GM23338 (cell line): ENCODE data around the gene SPECC1L. TPM values are rescaled to one million over a fixed set of nuclear protein-coding genes. Genes with fewer than 3 reads are reported as not detected.
"Not testable (repeated sequence)": the region's sequence is repeated elsewhere in the genome, so short reads cannot be mapped to it uniquely, and the experiment has no call there.

ENCODE experiments used
- ATAC-seq: fragments of 200-7000 bp; cut with Tn5 transposase; 3 replicates; pipeline ENCODE4 v1.9.1; 2020
- DNase-seq: peaks from one replicate; pipeline ENCODE4 v3.0.0-alpha.2; 2015; ENCODE audit warnings: low spot score
- H2AFZ ChIP-seq: fragments of 200-600 bp; sonication (generic); 2 replicates; pipeline ENCODE4 v1.8.0; 2016; ENCODE audit warnings: antibody characterized with exemption, mild to moderate bottlenecking, moderate library complexity
- H3F3A ChIP-seq: fragments of 200-600 bp; sonication (generic); replicated peaks from 2 replicates; pipeline ENCODE4 v1.8.0; 2017; ENCODE audit warnings: antibody characterized with exemption, mixed run types, low read depth
- H3K27ac ChIP-seq: fragments of 200-600 bp; sonication (generic); 2 replicates; pipeline ENCODE4 v1.6.1; 2016; ENCODE audit warnings: low read depth
- H3K27me3 ChIP-seq: fragments of 200-600 bp; sonication (generic); 2 replicates; pipeline ENCODE4 v1.8.0; 2016; ENCODE audit warnings: mild to moderate bottlenecking, mixed run types, moderate library complexity; ENCODE audit not compliant: insufficient read depth
- H3K36me3 ChIP-seq: fragments of 200-600 bp; sonication (generic); 2 replicates; pipeline ENCODE4 v1.8.0; 2016; ENCODE audit warnings: mild to moderate bottlenecking; ENCODE audit not compliant: insufficient read depth
- H3K4me1 ChIP-seq: fragments of 200-600 bp; sonication (generic); 2 replicates; pipeline ENCODE4 v1.8.0; 2016; ENCODE audit warnings: mild to moderate bottlenecking, moderate library complexity; ENCODE audit not compliant: insufficient read depth
- H3K4me2 ChIP-seq: fragments of 200-600 bp; sonication (generic); 2 replicates; pipeline ENCODE4 v1.7.1; 2017; ENCODE audit warnings: mixed run types
- H3K4me3 ChIP-seq: fragments of 200-600 bp; sonication (generic); 2 replicates; pipeline ENCODE4 v1.6.1; 2016; ENCODE audit warnings: mixed run types
- H3K79me2 ChIP-seq: fragments of 200-600 bp; sonication (generic); replicated peaks from 2 replicates; pipeline ENCODE4 v1.8.0; 2017; ENCODE audit warnings: mild to moderate bottlenecking; ENCODE audit not compliant: insufficient read depth
- H3K9me2 ChIP-seq: fragments of 200-600 bp; sonication (generic); 2 replicates; pipeline ENCODE4 v1.8.0; 2017; ENCODE audit not compliant: insufficient read depth
- H4K20me1 ChIP-seq: fragments of 200-600 bp; sonication (generic); replicated peaks from 2 replicates; pipeline ENCODE4 v1.8.0; 2017; ENCODE audit warnings: mild to moderate bottlenecking; ENCODE audit not compliant: insufficient read depth
- H3K27ac Mint-ChIP-seq: 2 replicates; pipeline ENCODE4 v1.8.0; 2020; ENCODE audit warnings: inconsistent platforms, mild to moderate bottlenecking, moderate library complexity, mixed read lengths
- H3K27me3 Mint-ChIP-seq: 3 replicates; pipeline ENCODE4 v1.8.0; 2022; ENCODE audit warnings: low read depth, mild to moderate bottlenecking, moderate library complexity, mixed read lengths, inconsistent platforms; ENCODE audit not compliant: insufficient read depth, poor library complexity
- H3K36me3 Mint-ChIP-seq: 3 replicates; pipeline ENCODE4 v1.8.0; 2021; ENCODE audit warnings: low read depth, mild to moderate bottlenecking, inconsistent platforms, moderate library complexity, mixed read lengths
- H3K4me1 Mint-ChIP-seq: 3 replicates; pipeline ENCODE4 v1.8.0; 2020; ENCODE audit warnings: mild to moderate bottlenecking, inconsistent platforms, mixed read lengths
- H3K4me3 Mint-ChIP-seq: 3 replicates; pipeline ENCODE4 v1.8.0; 2021; ENCODE audit warnings: moderate library complexity, mild to moderate bottlenecking, inconsistent platforms, mixed read lengths
- H3K9me3 Mint-ChIP-seq: 3 replicates; pipeline ENCODE4 v1.8.0; 2020; ENCODE audit warnings: moderate library complexity, mild to moderate bottlenecking, inconsistent platforms, mixed read lengths
- CREB1 ChIP-seq: fragments of 250-450 bp; sonication (Bioruptor Pico); IDR thresholded peaks from 2 replicates; pipeline ENCODE4 v1.5.0; 2020; ENCODE audit warnings: low read depth, mild to moderate bottlenecking, moderate library complexity
- ETS1 ChIP-seq: IDR thresholded peaks from 2 replicates; pipeline ENCODE4 v1.6.1; 2016; ENCODE audit warnings: antibody characterized with exemption
- NANOG ChIP-seq: IDR thresholded peaks from 2 replicates; pipeline ENCODE4 v1.6.1; 2016; ENCODE audit warnings: antibody characterized with exemption, borderline replicate concordance
- POLR2AphosphoS5 ChIP-seq: IDR thresholded peaks from 2 replicates; pipeline ENCODE4 v1.6.1; 2016; ENCODE audit warnings: antibody characterized with exemption, low read depth
- REST ChIP-seq: IDR thresholded peaks from one replicate; pipeline ENCODE4 v1.6.1; 2018; ENCODE audit warnings: antibody characterized with exemption; ENCODE audit not compliant: unreplicated experiment
- ZNF331 ChIP-seq: fragments of 250-450 bp; sonication (Bioruptor Pico); IDR thresholded peaks from 2 replicates; pipeline ENCODE4 v1.5.0; 2020; ENCODE audit warnings: low read depth, mild to moderate bottlenecking, moderate library complexity
- ZNF462 ChIP-seq: fragments of 250-450 bp; sonication (Bioruptor Pico); IDR thresholded peaks from 2 replicates; pipeline ENCODE4 v1.5.0; 2020; ENCODE audit warnings: mild to moderate bottlenecking, moderate library complexity
- polyA plus RNA-seq: library from polyadenylated mRNA; unstranded; fragments of >200 nt; fragmentation: Nextera tagmentation; extraction: Ambion mirVana; gene quantifications from 2 replicates; pipeline ENCODE4 v1.2.1, GENCODE V29; 2016
- total RNA-seq: library from RNA; depleted of rRNA; stranded (reverse); fragments of >200 nt; shearing (Covaris generic); gene quantifications from 2 replicates; pipeline ENCODE4 v1.2.3, GENCODE V29; 2014

The SPECC1L gene
- total and polyA plus RNA-seq, 2 experiments from 2014 or later = 24.3 to 44.7 TPM

- H3K9me2 ChIP-seq, H3F3A ChIP-seq, ATAC-seq, DNase-seq, H3K4me3 ChIP-seq, H3K27me3 Mint-ChIP-seq, H3K9me3 Mint-ChIP-seq, H3K4me3 Mint-ChIP-seq, H3K4me2 ChIP-seq, H3K27me3 ChIP-seq, H3K36me3 ChIP-seq, H2AFZ ChIP-seq, H3K27ac ChIP-seq, H3K27ac Mint-ChIP-seq, H3K36me3 Mint-ChIP-seq: not testable (repeated sequence)
- Histone ChIP-seq H3K79me2 (peaks cover 96% of the 10 kb centered on the region), H4K20me1 (peaks cover 46% of the 10 kb centered on the region), H3K4me1 (peaks cover 22% of the 10 kb centered on the region)
- peaks cover 39% of the 10 kb centered on the region for H3K4me1 Mint-ChIP-seq
Measured at GRCh38 chr22:24287212-24287611, 16.6 kb downstream of the SPECC1L start.

GRCh38 chr22:24287801-24288200 lies 17.2 kb downstream of the SPECC1L start:
- H3K27me3 ChIP-seq, H3K9me2 ChIP-seq, H3K4me2 ChIP-seq, H3K27ac ChIP-seq, H3K36me3 ChIP-seq, H3K4me3 ChIP-seq, ATAC-seq, H3K4me3 Mint-ChIP-seq, H3K27me3 Mint-ChIP-seq, DNase-seq, H2AFZ ChIP-seq, H3K36me3 Mint-ChIP-seq, H3F3A ChIP-seq, H3K9me3 Mint-ChIP-seq, H3K27ac Mint-ChIP-seq: not testable (repeated sequence)
- peaks cover 39% of the 10 kb centered on the region for H3K4me1 Mint-ChIP-seq
- H3K4me1 ChIP-seq = peaks cover 22% of the 10 kb centered on the region
- H3K79me2 ChIP-seq = peaks cover 94% of the 10 kb centered on the region
- peaks cover 44% of the 10 kb centered on the region for H4K20me1 ChIP-seq

- Mint-ChIP-seq H3K4me3 (no peak overlapping the region), H3K9me3 (no peaks in the 10 kb centered on the region), H3K4me1 (peaks cover 36% of the 10 kb centered on the region), H3K36me3 (no peaks in the 10 kb centered on the region), H3K27me3 (peaks cover 1% of the 10 kb centered on the region), H3K27ac (no peak overlapping the region)
- H2AFZ ChIP-seq = no peak overlapping the region
- peaks cover 42% of the 10 kb centered on the region for H4K20me1 ChIP-seq
- peak overlapping the region; percentile 13; the same call in 1 of the 2 replicates for H3K27ac ChIP-seq
- no peaks in the 10 kb centered on the region for H3K36me3 ChIP-seq
- H3K4me2 ChIP-seq = no peak overlapping the region
- H3K9me2 ChIP-seq = no peaks in the 10 kb centered on the region
- ATAC-seq = no peak
- H3K79me2 ChIP-seq = peaks cover 88% of the 10 kb centered on the region
- no peak overlapping the region for H3K4me3 ChIP-seq
- DNase-seq = no peak
- no peaks in the 10 kb centered on the region for H3K27me3 ChIP-seq
- H3K4me1 ChIP-seq = peaks cover 22% of the 10 kb centered on the region
- no peaks in the 10 kb centered on the region for H3F3A ChIP-seq
- no peak for TF ChIP-seq ZNF331 (CRISPR knock-in tag)
- TF ChIP-seq NANOG = no peak
- no peak for TF ChIP-seq ETS1
- TF ChIP-seq ZNF462 (CRISPR knock-in tag) = no peak
- TF ChIP-seq CREB1 = no peak
- no peak for TF ChIP-seq POLR2AphosphoS5
- no peak for TF ChIP-seq REST
Measured at GRCh38 chr22:24289114-24289513, 18.5 kb downstream of the SPECC1L start.
